ENCODE measurements around the gene PXN. TPM values are rescaled to one million over a fixed set of nuclear protein-coding genes. Genes with fewer than 3 reads are reported as not detected.

Gene PXN
- total and polyA plus RNA-seq, 4 donors: 6.0 to 13.1 (median 12.3) TPM

- TF ChIP-seq CTCF (IDR thresholded peaks at IDR 0.05; ENCODE audit: low read depth, low read length, missing input control) (no peak), JUND (IDR thresholded peaks at IDR 0.05) (no peak), ATF3 (IDR thresholded peaks at IDR 0.05) (no peak)
Observed at GRCh38 chr12:120169946-120170345, 95.6 kb downstream of the PXN start (continued).

- H3K4me3 ChIP-seq (ENCODE audit: low read depth in 1 of 3, low read length in 3 of 3): no peak overlapping the region
Observed at GRCh38 chr12:120168337-120168736, 97.2 kb downstream of the PXN start.

More at GRCh38 chr12:120168337-120168736, 97.2 kb downstream of the PXN start:
- no peak for DNase-seq (ENCODE audit: low spot score)
- no peak overlapping the region for H3K27ac ChIP-seq (ENCODE audit: low read depth in 1 of 2, low read length in 2 of 2)
- H3K9ac ChIP-seq (ENCODE audit: low read depth in 1 of 2, low read length in 2 of 2): no peak overlapping the region
- WGBS: 95% methylated on average over 4 of the region's 4 CpGs
- H3K4me1 ChIP-seq (ENCODE audit: control insufficient read depth in 4 of 4, insufficient read depth in 4 of 4, low read length in 3 of 4): peaks cover 0 to 4% (median under 1%) of the 10 kb centered on the region in 4 donors
- peaks cover 13 to 70% (median 39%) of the 10 kb centered on the region in 4 donors for H3K36me3 ChIP-seq (ENCODE audit: control insufficient read depth in 4 of 4, insufficient read depth in 3 of 4, low read depth in 1 of 4, low read length in 3 of 4)
- H3K27me3 ChIP-seq (ENCODE audit: control insufficient read depth in 4 of 4, insufficient read depth in 4 of 4, low read length in 3 of 4): no peaks in the 10 kb centered on the region
- TF ChIP-seq CTCF (IDR thresholded peaks at IDR 0.05; ENCODE audit: low read depth, low read length, missing input control): no peak
- TF ChIP-seq ATF3 (IDR thresholded peaks at IDR 0.05): no peak
- no peak for TF ChIP-seq RXRA (IDR thresholded peaks at IDR 0.05)
- no peak for TF ChIP-seq FOXA2 (IDR thresholded peaks at IDR 0.05)
- TF ChIP-seq GABPA (IDR thresholded peaks at IDR 0.05 in 1 of 2, conservative IDR thresholded peaks at IDR 0.05 in 1 of 2): no peak
- no peak for TF ChIP-seq RAD21 (IDR thresholded peaks at IDR 0.05)
- no peak for TF ChIP-seq SP1 (IDR thresholded peaks at IDR 0.05)
- TF ChIP-seq JUND (IDR thresholded peaks at IDR 0.05): no peak
- TF ChIP-seq REST (IDR thresholded peaks at IDR 0.05): no peak
- no peak for TF ChIP-seq FOXA1 (IDR thresholded peaks at IDR 0.05)
- TF ChIP-seq YY1 (IDR thresholded peaks at IDR 0.05): no peak
- no peak for TF ChIP-seq HNF4G (IDR thresholded peaks at IDR 0.05)
- no peak for TF ChIP-seq HNF4A (conservative IDR thresholded peaks at IDR 0.05)
- no peak for TF ChIP-seq NR2F2 (IDR thresholded peaks at IDR 0.05)
- no peak for TF ChIP-seq ZBTB33 (IDR thresholded peaks at IDR 0.05)
- no peak for TF ChIP-seq EGR1 (IDR thresholded peaks at IDR 0.05; ENCODE audit: low read depth in 2 of 2)
- no peak for TF ChIP-seq TAF1 (conservative IDR thresholded peaks at IDR 0.05)
- H3K9me3 ChIP-seq (ENCODE audit: control insufficient read depth in 4 of 4, low read length in 3 of 4): no peaks in the 10 kb centered on the region
